Astrocyte (in vitro differentiated cells and primary cell): ENCODE data around the gene MTCH1. TPM values are rescaled to one million over a fixed set of nuclear protein-coding genes. Genes with fewer than 3 reads are reported as not detected.

Experiments used
- DNase-seq: peaks from one replicate; pipeline ENCODE4 v3.0.0-alpha.2; 2010; ENCODE audit warnings: low read depth
- FAIRE-seq: peaks from 2 replicates; lab custom pipeline; 2011; peaks lifted over from hg19 to GRCh38; lab: Jason Lieb, UNC
- H2AFZ ChIP-seq: 2 replicates; pipeline ENCODE4 v1.6.0; 2012; ENCODE audit warnings: low read depth, low read length, inconsistent platforms
- H3K27ac ChIP-seq: 2 replicates; pipeline ENCODE4 v1.5.1; 2011; ENCODE audit warnings: low read depth, low read length, inconsistent platforms
- H3K27me3 ChIP-seq: 2 replicates; pipeline ENCODE4 v1.6.0; 2011; ENCODE audit warnings: low read length, inconsistent platforms; ENCODE audit not compliant: insufficient read depth
- H3K36me3 ChIP-seq: 2 replicates; pipeline ENCODE4 v1.5.1; 2011; ENCODE audit warnings: low read length, inconsistent platforms; ENCODE audit not compliant: insufficient read depth
- H3K4me1 ChIP-seq: 2 replicates; pipeline ENCODE4 v1.5.1; 2011; ENCODE audit warnings: low read length, inconsistent platforms; ENCODE audit not compliant: insufficient read depth
- H3K4me2 ChIP-seq: 2 replicates; pipeline ENCODE4 v1.6.0; 2012; ENCODE audit warnings: low read length, inconsistent platforms
- H3K4me3 ChIP-seq: 2 replicates; pipeline ENCODE4 v1.5.1; 2011; ENCODE audit warnings: low read depth, mild to moderate bottlenecking, low read length, inconsistent platforms; ENCODE audit not compliant: insufficient read depth
- H3K79me2 ChIP-seq: 2 replicates; pipeline ENCODE4 v1.6.0; 2012; ENCODE audit warnings: mild to moderate bottlenecking, low read length, inconsistent platforms; ENCODE audit not compliant: insufficient read depth
- H3K9ac ChIP-seq: 2 replicates; pipeline ENCODE4 v1.6.0; 2012; ENCODE audit warnings: mild to moderate bottlenecking, low read length, inconsistent platforms
- H3K9me3 ChIP-seq: 2 replicates; pipeline ENCODE4 v1.5.1; 2012; ENCODE audit warnings: low read depth, mild to moderate bottlenecking, low read length, inconsistent platforms; ENCODE audit not compliant: insufficient read depth
- H4K20me1 ChIP-seq: 2 replicates; pipeline ENCODE4 v1.6.0; 2012; ENCODE audit warnings: low read length, inconsistent platforms; ENCODE audit not compliant: insufficient read depth
- H3K27ac Mint-ChIP-seq: one replicate; pipeline ENCODE4 v1.8.0; 2021; ENCODE audit warnings: mild to moderate bottlenecking, mixed read lengths; ENCODE audit not compliant: unreplicated experiment
- H3K27me3 Mint-ChIP-seq: one replicate; pipeline ENCODE4 v1.8.0; 2021; ENCODE audit warnings: low read depth, mixed read lengths; ENCODE audit not compliant: unreplicated experiment
- H3K36me3 Mint-ChIP-seq: one replicate; pipeline ENCODE4 v1.8.0; 2021; ENCODE audit warnings: low read depth, mixed read lengths; ENCODE audit not compliant: unreplicated experiment
- H3K4me1 Mint-ChIP-seq: one replicate; pipeline ENCODE4 v1.8.0; 2021; ENCODE audit warnings: low read depth, mixed read lengths; ENCODE audit not compliant: unreplicated experiment
- H3K4me3 Mint-ChIP-seq: one replicate; pipeline ENCODE4 v1.8.0; 2021; ENCODE audit warnings: mild to moderate bottlenecking, moderate library complexity, mixed read lengths; ENCODE audit not compliant: unreplicated experiment
- H3K9me3 Mint-ChIP-seq: one replicate; pipeline ENCODE4 v1.8.0; 2021; ENCODE audit warnings: mild to moderate bottlenecking, mixed read lengths; ENCODE audit not compliant: unreplicated experiment
- EZH2 ChIP-seq: IDR thresholded peaks from 2 replicates; pipeline ENCODE4 v1.6.1; 2012; ENCODE audit warnings: mild to moderate bottlenecking, low read length, inconsistent platforms; ENCODE audit not compliant: insufficient read depth
- total RNA-seq: library from RNA; stranded (reverse); gene quantifications from 2 replicates; pipeline ENCODE4 v1.2.1, GENCODE V29; 2021
- TF ChIP-seq, protein P1 (sequence below): IDR thresholded peaks from 2 replicates; pipeline ENCODE4 v1.5.1; 2011; ENCODE audit warnings: low read depth, mild to moderate bottlenecking, inconsistent platforms, low read length, moderate library complexity; ENCODE audit not compliant: insufficient read depth

The MTCH1 gene
- total RNA-seq, 1 donor from 2014 or later = 311 TPM

- FAIRE-seq (no peak), DNase-seq (no peak)
- H3K27ac ChIP-seq = no peak overlapping the region
- H4K20me1 ChIP-seq = peaks cover 89% of the 10 kb centered on the region
- TF ChIP-seq, protein P1, sequence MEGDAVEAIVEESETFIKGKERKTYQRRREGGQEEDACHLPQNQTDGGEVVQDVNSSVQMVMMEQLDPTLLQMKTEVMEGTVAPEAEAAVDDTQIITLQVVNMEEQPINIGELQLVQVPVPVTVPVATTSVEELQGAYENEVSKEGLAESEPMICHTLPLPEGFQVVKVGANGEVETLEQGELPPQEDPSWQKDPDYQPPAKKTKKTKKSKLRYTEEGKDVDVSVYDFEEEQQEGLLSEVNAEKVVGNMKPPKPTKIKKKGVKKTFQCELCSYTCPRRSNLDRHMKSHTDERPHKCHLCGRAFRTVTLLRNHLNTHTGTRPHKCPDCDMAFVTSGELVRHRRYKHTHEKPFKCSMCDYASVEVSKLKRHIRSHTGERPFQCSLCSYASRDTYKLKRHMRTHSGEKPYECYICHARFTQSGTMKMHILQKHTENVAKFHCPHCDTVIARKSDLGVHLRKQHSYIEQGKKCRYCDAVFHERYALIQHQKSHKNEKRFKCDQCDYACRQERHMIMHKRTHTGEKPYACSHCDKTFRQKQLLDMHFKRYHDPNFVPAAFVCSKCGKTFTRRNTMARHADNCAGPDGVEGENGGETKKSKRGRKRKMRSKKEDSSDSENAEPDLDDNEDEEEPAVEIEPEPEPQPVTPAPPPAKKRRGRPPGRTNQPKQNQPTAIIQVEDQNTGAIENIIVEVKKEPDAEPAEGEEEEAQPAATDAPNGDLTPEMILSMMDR = no peak
- no peak for TF ChIP-seq EZH2
- H3K4me3 ChIP-seq = no peak overlapping the region
- H3K4me2 ChIP-seq = no peak overlapping the region
- H3K27me3 Mint-ChIP-seq = no peaks in the 10 kb centered on the region
- peaks cover 37% of the 10 kb centered on the region for H3K79me2 ChIP-seq
- H3K4me3 Mint-ChIP-seq = no peak overlapping the region
- H3K36me3 ChIP-seq = peaks cover 78% of the 10 kb centered on the region
- H3K27me3 ChIP-seq = no peaks in the 10 kb centered on the region
- no peak overlapping the region for H2AFZ ChIP-seq
- no peaks in the 10 kb centered on the region for H3K9me3 ChIP-seq
- peaks cover 16% of the 10 kb centered on the region for H3K4me1 Mint-ChIP-seq
- H3K9ac ChIP-seq = no peak overlapping the region
- H3K9me3 Mint-ChIP-seq = no peaks in the 10 kb centered on the region
- H3K27ac Mint-ChIP-seq = no peak overlapping the region
- H3K36me3 Mint-ChIP-seq = peaks cover 19% of the 10 kb centered on the region
- no peaks in the 10 kb centered on the region for H3K4me1 ChIP-seq
Observed at GRCh38 chr6:36975231-36976006, 10.6 kb downstream of the MTCH1 start.

DNA sequence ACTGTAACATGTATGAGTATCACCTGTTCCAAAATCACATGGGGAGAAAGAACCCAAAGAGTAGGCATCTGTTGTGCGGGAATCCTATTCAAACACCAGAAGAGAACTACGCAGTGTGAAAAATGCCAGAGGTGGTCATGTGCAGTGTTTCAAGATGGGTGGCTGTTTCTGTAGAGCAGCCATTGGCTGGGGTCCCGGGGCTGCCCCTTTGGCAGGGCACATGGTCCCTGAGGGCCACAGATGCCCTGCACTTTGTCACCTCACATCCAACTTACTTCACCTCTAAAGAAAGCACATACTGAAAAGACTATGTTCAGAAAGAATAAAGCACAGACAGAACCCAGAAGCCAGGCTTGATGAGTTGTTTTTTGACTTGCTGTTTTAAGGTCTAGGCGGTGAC, 12.3 kb downstream of the MTCH1 start:
- Histone ChIP-seq H3K4me3 (no peak overlapping the region), H3K4me2 (no peak overlapping the region), H3K9ac (no peak overlapping the region), H2AFZ (no peak overlapping the region), H3K27ac (no peak overlapping the region), H3K27me3 (no peaks in the 10 kb centered on the region), H3K9me3 (no peaks in the 10 kb centered on the region), H4K20me1 (peaks cover 84% of the 10 kb centered on the region), H3K79me2 (peaks cover 19% of the 10 kb centered on the region), H3K4me1 (no peaks in the 10 kb centered on the region), H3K36me3 (peaks cover 78% of the 10 kb centered on the region)
- DNase-seq (no peak), FAIRE-seq (no peak)
- no peak overlapping the region for H3K27ac Mint-ChIP-seq
- peaks cover 6% of the 10 kb centered on the region for H3K4me1 Mint-ChIP-seq
- H3K27me3 Mint-ChIP-seq = no peaks in the 10 kb centered on the region
- peaks cover 25% of the 10 kb centered on the region for H3K36me3 Mint-ChIP-seq
- H3K4me3 Mint-ChIP-seq = no peak overlapping the region
- no peaks in the 10 kb centered on the region for H3K9me3 Mint-ChIP-seq
- no peak for TF ChIP-seq EZH2
- TF ChIP-seq, protein P1 = no peak

DNA sequence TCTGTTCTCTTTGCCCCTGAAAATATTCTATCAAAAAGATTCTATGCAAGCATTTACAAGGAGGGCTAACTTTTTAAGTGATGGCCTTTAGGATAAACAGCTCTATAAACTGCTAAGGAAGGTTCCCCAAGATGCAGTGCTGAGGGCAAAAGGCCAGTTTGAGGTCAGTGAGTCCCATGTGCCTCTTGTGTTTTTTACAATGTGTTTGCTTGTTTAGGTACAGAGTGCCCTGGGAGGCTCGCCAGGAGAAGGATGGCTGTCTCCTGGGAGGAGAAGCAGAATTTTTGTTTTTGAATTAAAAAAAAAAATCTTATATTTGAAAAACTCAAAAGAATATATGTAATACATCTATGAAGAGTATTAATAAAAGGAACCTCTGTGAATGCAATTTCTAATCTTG, 12.8 kb downstream of the MTCH1 start:
- H3K36me3 Mint-ChIP-seq = peaks cover 29% of the 10 kb centered on the region
- no peak for FAIRE-seq

More for the DNA sequence above, 12.8 kb downstream of the MTCH1 start:
- Mint-ChIP-seq H3K4me3 (no peak overlapping the region), H3K27me3 (no peaks in the 10 kb centered on the region), H3K27ac (no peak overlapping the region), H3K4me1 (peaks cover 6% of the 10 kb centered on the region), H3K9me3 (no peaks in the 10 kb centered on the region)
- peaks cover 80% of the 10 kb centered on the region for H4K20me1 ChIP-seq
- DNase-seq = no peak
- no peak overlapping the region for H2AFZ ChIP-seq
- no peaks in the 10 kb centered on the region for H3K9me3 ChIP-seq
- H3K4me2 ChIP-seq = no peak overlapping the region
- TF ChIP-seq, protein P1 = no peak
- no peak for TF ChIP-seq EZH2
- no peak overlapping the region for H3K9ac ChIP-seq
- no peaks in the 10 kb centered on the region for H3K4me1 ChIP-seq
- H3K27ac ChIP-seq = no peak overlapping the region
- no peaks in the 10 kb centered on the region for H3K27me3 ChIP-seq
- H3K79me2 ChIP-seq = peaks cover 14% of the 10 kb centered on the region
- H3K4me3 ChIP-seq = no peak overlapping the region
- H3K36me3 ChIP-seq = peaks cover 74% of the 10 kb centered on the region
